ENCODE data around the gene FBXL2.

- TF ChIP-seq CTCF (IDR thresholded peaks at IDR 0.05) = no peak
- TF ChIP-seq POLR2A (IDR thresholded peaks at IDR 0.05) = no peak
Observed at GRCh38 chr3:33236005-33236404, 41.2 kb upstream of the FBXL2 start.

All from testis (tissue), 2 donors.